Tibial artery (tissue), 4 donors: ENCODE data around the gene PRAMEF1.
"Not testable (repeated sequence)": the region's sequence is repeated elsewhere in the genome, so short reads cannot be mapped to it uniquely, and the experiment has no call there.

Source experiments
- DNase-seq, 2 donors: peaks; one replicate each; pipeline ENCODE4 v3.0.0-alpha.2; 2019
- H3K27ac ChIP-seq, 2 donors: fragments of 200-600 bp; sonication (generic) in 1 of 2; 1 replicate in 1 of 2; 2 replicates in 1 of 2; pipeline ENCODE4 v1.5.1; 2018 to 2019; ENCODE audit warnings: mild to moderate bottlenecking in 1 of 2
- H3K27me3 ChIP-seq, 2 donors: fragments of 200-600 bp; sonication (generic) in 1 of 2; one replicate each; pipeline versions ENCODE4 v1.5.1 to v1.6.0; 2016 to 2019
- H3K36me3 ChIP-seq, 3 donors: fragments of 200-600 bp; sonication (generic) in 2 of 3; one replicate each; pipeline ENCODE4 v1.5.1; 2016 to 2019; ENCODE audit warnings: mild to moderate bottlenecking in 2 of 3
- H3K4me1 ChIP-seq, 4 donors: fragments of 200-600 bp; sonication (generic) in 2 of 4; 1 replicate in 3 of 4; 2 replicates in 1 of 4; pipeline ENCODE4 v1.5.1; 2016 to 2019
- H3K4me3 ChIP-seq, 2 donors: fragments of 200-600 bp; sonication (generic) in 1 of 2; 1 replicate in 1 of 2; 2 replicates in 1 of 2; pipeline ENCODE4 v1.5.1; 2018 to 2019; ENCODE audit warnings: mild to moderate bottlenecking in 2 of 2
- H3K9me3 ChIP-seq, 3 donors: fragments of 200-600 bp; sonication (generic) in 1 of 3; one replicate each; pipeline ENCODE4 v1.5.1; 2016 to 2019
- intact Hi-C: fragments of 100-400 bp; cut with DNase I; formaldehyde crosslinking; loops from one replicate; pipeline ENCODE4 v1.15.0; 2023; ENCODE audit warnings: low total_unique reads
- TF ChIP-seq, protein P1 (sequence below), 2 experiments: fragments of 200-600 bp in 1 of 2; fragments of 450-650 bp in 1 of 2; IDR thresholded peaks; one replicate each; pipeline ENCODE4 v1.5.1; 2017 to 2019; ENCODE audit warnings: antibody characterized with exemption in 2 of 2, mild to moderate bottlenecking in 1 of 2, moderate library complexity in 1 of 2

PRAMEF1 gene

DNA sequence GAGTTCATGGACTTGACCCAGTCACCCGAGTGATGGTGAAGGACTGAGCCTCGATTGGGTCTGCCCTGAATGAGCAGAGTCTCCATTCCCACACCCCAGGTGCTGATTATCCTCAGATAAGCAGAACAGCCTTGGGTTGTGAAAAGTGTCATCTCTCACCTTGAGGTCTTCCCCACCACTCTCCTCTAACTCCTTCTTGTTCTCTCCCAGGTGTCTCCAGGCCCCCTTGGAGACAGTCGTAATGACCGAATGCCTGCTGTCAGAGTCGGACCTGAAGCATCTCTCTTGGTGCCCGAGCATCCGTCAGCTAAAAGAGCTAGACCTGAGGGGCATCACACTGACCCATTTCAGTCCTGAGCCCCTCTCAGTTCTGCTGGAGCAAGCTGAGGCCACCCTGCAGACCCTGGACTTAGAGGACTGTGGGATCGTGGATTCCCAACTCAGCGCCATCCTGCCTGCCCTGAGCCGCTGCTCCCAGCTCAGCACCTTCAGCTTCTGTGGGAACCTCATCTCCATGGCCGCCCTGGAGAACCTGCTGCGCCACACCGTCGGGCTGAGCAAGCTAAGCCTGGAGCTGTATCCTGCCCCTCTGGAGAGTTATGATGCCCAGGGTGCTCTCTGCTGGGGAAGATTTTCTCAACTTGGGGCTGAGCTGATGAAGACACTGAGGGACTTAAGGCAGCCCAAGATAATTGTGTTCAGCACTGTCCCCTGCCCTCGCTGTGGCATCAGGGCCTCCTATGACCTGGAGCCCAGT lies 14.2 kb upstream of the PRAMEF1 start:
- no peak for DNase-seq
- Histone ChIP-seq H3K4me3 (no peak overlapping the region), H3K27me3 (no peaks in the 10 kb centered on the region), H3K9me3 (no peaks in the 10 kb centered on the region), H3K27ac (no peak overlapping the region), H3K4me1 (no peaks in the 10 kb centered on the region), H3K36me3 (no peaks in the 10 kb centered on the region)
- intact Hi-C loops: no loop called here
- TF ChIP-seq, protein P1, sequence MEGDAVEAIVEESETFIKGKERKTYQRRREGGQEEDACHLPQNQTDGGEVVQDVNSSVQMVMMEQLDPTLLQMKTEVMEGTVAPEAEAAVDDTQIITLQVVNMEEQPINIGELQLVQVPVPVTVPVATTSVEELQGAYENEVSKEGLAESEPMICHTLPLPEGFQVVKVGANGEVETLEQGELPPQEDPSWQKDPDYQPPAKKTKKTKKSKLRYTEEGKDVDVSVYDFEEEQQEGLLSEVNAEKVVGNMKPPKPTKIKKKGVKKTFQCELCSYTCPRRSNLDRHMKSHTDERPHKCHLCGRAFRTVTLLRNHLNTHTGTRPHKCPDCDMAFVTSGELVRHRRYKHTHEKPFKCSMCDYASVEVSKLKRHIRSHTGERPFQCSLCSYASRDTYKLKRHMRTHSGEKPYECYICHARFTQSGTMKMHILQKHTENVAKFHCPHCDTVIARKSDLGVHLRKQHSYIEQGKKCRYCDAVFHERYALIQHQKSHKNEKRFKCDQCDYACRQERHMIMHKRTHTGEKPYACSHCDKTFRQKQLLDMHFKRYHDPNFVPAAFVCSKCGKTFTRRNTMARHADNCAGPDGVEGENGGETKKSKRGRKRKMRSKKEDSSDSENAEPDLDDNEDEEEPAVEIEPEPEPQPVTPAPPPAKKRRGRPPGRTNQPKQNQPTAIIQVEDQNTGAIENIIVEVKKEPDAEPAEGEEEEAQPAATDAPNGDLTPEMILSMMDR (IDR thresholded peaks at IDR 0.05): no peak

DNA sequence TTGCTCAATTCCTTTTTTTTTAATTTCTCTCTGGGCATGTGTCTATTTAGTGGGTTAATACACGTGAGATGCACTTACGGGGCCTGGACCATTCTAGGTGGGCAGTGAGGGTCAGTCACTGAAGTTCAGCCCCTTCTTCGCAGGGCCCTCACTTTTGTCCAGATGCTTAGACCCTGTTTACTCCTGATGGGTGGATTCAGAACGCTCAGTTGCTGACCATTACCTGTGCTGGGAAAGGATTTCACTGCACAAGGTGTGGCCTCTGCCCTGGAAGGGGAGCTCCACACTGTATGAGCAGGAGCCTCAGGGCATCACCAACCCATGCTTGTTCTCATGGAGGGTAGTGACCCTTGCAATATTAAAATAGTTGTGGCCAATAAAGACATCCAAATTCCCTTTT lies 13.1 kb upstream of the PRAMEF1 start:
- Histone ChIP-seq H3K9me3 (no peaks in the 10 kb centered on the region), H3K4me1 (no peaks in the 10 kb centered on the region), H3K27ac (no peak overlapping the region), H3K36me3 (no peaks in the 10 kb centered on the region), H3K27me3 (no peaks in the 10 kb centered on the region), H3K4me3 (no peak overlapping the region)
- TF ChIP-seq, protein P1 (IDR thresholded peaks at IDR 0.05): no peak
- intact Hi-C loops: no loop called here
- DNase-seq: no peak

DNA sequence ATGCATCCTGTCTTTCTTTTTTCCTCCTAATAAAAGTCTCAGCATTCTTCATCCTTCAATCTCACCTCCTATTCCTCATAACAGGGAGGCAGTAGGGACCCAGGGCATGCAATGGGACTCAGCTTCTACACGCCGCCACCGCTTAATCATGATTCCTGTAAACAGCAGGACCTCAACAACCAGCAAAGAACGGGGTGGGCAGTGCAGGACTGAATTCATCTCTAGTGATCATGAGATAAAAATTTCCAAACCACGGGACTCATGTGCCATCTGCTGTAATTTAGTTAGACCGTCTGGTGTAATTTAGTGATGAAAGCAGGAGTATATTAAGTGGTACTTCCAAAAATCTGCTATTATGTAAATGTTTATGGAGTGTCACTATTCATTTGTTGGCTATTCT lies 12.3 kb upstream of the PRAMEF1 start:
- Histone ChIP-seq H3K27ac (no peak overlapping the region), H3K36me3 (no peaks in the 10 kb centered on the region), H3K27me3 (peaks cover 0 to 2% of the 10 kb centered on the region in 2 donors), H3K4me1 (no peaks in the 10 kb centered on the region), H3K9me3 (peaks cover 0 to 2% (median 1%) of the 10 kb centered on the region in 3 donors), H3K4me3 (no peak overlapping the region)
- TF ChIP-seq, protein P1 (IDR thresholded peaks at IDR 0.05): no peak
- no peak for DNase-seq
- intact Hi-C loops: no loop called here

DNA sequence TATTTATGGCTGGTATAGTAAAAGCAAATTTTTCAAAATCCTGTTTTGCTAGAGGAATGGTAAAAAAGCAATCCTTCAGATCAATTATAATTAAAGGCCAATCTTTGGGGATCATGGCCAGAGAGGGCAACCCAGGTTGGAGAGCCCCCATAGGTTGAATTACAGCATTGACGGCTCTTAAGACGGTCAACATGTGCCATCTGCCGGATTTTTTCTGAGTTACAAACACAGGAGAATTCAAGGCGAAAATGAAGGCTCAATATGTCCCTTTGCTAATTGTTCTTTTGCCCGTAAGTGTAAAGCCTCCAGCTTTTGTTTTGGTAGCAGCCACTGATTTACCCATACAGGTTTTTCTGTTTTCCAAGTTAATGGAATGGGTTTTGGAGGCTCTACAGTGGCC lies 9.7 kb upstream of the PRAMEF1 start:
- H3K36me3 ChIP-seq, H3K4me3 ChIP-seq, intact Hi-C loops, H3K27ac ChIP-seq, DNase-seq, H3K4me1 ChIP-seq, H3K27me3 ChIP-seq: not testable (repeated sequence)
- H3K9me3 ChIP-seq: peaks cover 0 to 17% (median 14%) of the 10 kb centered on the region in 3 donors

DNA sequence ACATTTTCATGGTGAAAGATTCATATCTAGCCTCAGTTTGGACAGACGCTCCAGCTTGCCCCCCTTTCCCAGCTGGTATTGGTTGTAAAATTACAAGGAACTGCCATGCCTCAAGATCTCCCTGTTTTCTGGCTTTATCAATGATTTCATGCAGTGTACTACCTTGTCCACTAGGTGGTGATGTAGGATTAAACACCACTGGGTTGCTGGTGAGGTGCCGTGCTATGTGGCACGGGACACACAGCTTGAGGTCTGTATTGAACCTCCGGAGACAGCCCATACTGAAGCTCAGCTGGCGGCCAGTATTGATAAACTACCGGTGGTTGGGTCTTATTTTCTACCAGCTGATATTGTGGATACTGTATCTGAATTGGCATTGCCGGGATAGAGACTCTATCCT lies 7.4 kb upstream of the PRAMEF1 start:
- DNase-seq, H3K4me1 ChIP-seq, H3K27ac ChIP-seq, intact Hi-C loops, H3K27me3 ChIP-seq, H3K4me3 ChIP-seq, H3K36me3 ChIP-seq: not testable (repeated sequence)
- H3K9me3 ChIP-seq: peaks cover 0 to 17% (median 14%) of the 10 kb centered on the region in 3 donors

DNA sequence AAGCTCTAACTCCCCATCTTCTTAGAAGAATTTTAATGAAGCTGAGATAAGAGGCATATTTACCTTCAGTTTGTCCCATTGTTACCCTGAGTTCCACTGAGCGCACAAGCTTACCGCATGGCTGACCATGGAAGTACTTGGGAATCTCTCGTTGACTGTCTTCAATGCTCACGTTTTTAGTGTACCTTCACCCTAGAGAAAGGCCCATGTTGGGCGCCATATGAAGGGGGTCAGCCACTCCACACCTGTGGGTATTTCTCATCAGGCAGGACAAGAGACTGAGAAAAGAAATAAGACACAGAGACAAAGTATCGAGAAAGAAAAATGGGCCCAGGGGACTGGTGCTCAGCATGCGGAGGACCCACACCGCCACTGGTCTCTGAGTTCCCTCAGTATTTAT lies 6.5 kb upstream of the PRAMEF1 start:
- H3K4me3 ChIP-seq, H3K27me3 ChIP-seq, H3K36me3 ChIP-seq, H3K27ac ChIP-seq, H3K4me1 ChIP-seq, DNase-seq, intact Hi-C loops: not testable (repeated sequence)
- H3K9me3 ChIP-seq: peaks cover 0 to 17% (median 14%) of the 10 kb centered on the region in 3 donors

DNA sequence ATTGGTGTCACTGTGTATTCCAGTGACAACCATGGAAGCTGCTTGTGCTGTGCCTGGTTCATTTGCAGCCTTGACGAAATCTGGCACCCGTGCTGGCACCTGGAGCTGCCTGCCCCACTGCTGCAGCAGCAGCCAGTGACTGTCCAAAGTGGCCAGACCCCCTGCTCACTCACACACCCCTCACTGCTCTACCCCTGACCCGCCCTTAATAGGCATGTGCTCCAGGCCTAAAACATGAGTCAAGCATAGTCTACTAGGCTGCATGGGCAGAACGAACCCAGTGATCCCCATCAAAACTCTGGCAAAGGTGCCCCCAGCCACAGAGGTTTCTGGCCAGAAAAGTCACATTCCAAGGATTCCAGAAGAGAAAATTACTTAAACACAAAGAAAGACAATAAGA lies 7.7 kb downstream of the PRAMEF1 start:
- intact Hi-C loops: no loop called here
- TF ChIP-seq, protein P1 (IDR thresholded peaks at IDR 0.05): no peak

More for the DNA sequence above, 7.7 kb downstream of the PRAMEF1 start:
- H3K36me3 ChIP-seq: no peaks in the 10 kb centered on the region
- DNase-seq: no peak
- no peak overlapping the region for H3K4me3 ChIP-seq
- no peaks in the 10 kb centered on the region for H3K9me3 ChIP-seq
- H3K27ac ChIP-seq: no peak overlapping the region
- no peaks in the 10 kb centered on the region for H3K4me1 ChIP-seq
- peaks cover 0 to 9% of the 10 kb centered on the region in 2 donors for H3K27me3 ChIP-seq
